ENCODE data around the gene TTC7B.

The TTC7B gene

GRCh38 chr14:90560991-90561390 lies 255.2 kb downstream of the TTC7B start:
- DNase-seq (ENCODE audit: low read depth, low spot score): no peak

- DNase-seq (ENCODE audit: low read depth, low spot score): no peak
Measured at GRCh38 chr14:90560558-90560957, 255.7 kb downstream of the TTC7B start.

GRCh38 chr14:90559811-90560492 lies 256.3 kb downstream of the TTC7B start:
- DNase-seq (ENCODE audit: low read depth, low spot score): no peak

- DNase-seq (ENCODE audit: low read depth, low spot score): no peak
Measured at GRCh38 chr14:90558983-90559590, 257.1 kb downstream of the TTC7B start.

GRCh38 chr14:90558041-90558982 lies 257.9 kb downstream of the TTC7B start:
- no peak for DNase-seq (ENCODE audit: low read depth, low spot score)

- no peak for DNase-seq (ENCODE audit: low read depth, low spot score)
Measured at GRCh38 chr14:90557516-90557915, 258.7 kb downstream of the TTC7B start.

GRCh38 chr14:90556666-90557450 lies 259.4 kb downstream of the TTC7B start:
- DNase-seq (ENCODE audit: low read depth, low spot score): no peak

GRCh38 chr14:90556012-90556477 lies 260.2 kb downstream of the TTC7B start:
- no peak for DNase-seq (ENCODE audit: low read depth, low spot score)

GRCh38 chr14:90555126-90556011 lies 260.9 kb downstream of the TTC7B start:
- no peak for DNase-seq (ENCODE audit: low read depth, low spot score)

GRCh38 chr14:90554341-90554740 lies 261.9 kb downstream of the TTC7B start:
- DNase-seq (ENCODE audit: low read depth, low spot score): no peak

GRCh38 chr14:90553921-90554336 lies 262.3 kb downstream of the TTC7B start:
- no peak for DNase-seq (ENCODE audit: low read depth, low spot score)

GRCh38 chr14:90553298-90553920 lies 262.8 kb downstream of the TTC7B start:
- DNase-seq (ENCODE audit: low read depth, low spot score): no peak

- no peak for DNase-seq (ENCODE audit: low read depth, low spot score)
Measured at GRCh38 chr14:90552465-90553297, 263.5 kb downstream of the TTC7B start.

GRCh38 chr14:90551733-90552464 lies 264.3 kb downstream of the TTC7B start:
- DNase-seq (ENCODE audit: low read depth, low spot score): no peak

GRCh38 chr14:90551070-90551704 lies 265.0 kb downstream of the TTC7B start:
- no peak for DNase-seq (ENCODE audit: low read depth, low spot score)

GRCh38 chr14:90549794-90550641 lies 266.2 kb downstream of the TTC7B start:
- no peak for DNase-seq (ENCODE audit: low read depth, low spot score)

- DNase-seq (ENCODE audit: low read depth, low spot score): no peak
Measured at GRCh38 chr14:90548455-90548854, 267.8 kb downstream of the TTC7B start.
